ENCODE data around the gene FRK.

- TF ChIP-seq, protein P1, sequence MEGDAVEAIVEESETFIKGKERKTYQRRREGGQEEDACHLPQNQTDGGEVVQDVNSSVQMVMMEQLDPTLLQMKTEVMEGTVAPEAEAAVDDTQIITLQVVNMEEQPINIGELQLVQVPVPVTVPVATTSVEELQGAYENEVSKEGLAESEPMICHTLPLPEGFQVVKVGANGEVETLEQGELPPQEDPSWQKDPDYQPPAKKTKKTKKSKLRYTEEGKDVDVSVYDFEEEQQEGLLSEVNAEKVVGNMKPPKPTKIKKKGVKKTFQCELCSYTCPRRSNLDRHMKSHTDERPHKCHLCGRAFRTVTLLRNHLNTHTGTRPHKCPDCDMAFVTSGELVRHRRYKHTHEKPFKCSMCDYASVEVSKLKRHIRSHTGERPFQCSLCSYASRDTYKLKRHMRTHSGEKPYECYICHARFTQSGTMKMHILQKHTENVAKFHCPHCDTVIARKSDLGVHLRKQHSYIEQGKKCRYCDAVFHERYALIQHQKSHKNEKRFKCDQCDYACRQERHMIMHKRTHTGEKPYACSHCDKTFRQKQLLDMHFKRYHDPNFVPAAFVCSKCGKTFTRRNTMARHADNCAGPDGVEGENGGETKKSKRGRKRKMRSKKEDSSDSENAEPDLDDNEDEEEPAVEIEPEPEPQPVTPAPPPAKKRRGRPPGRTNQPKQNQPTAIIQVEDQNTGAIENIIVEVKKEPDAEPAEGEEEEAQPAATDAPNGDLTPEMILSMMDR (IDR thresholded peaks at IDR 0.05), result no peak
- TF ChIP-seq POLR2A (IDR thresholded peaks at IDR 0.05), result no peak
Observed at GRCh38 chr6:115958958-115959357, 101.7 kb downstream of the FRK start.
